CD14-positive monocyte (primary cell): ENCODE measurements around the gene LXN. TPM values are rescaled to one million over a fixed set of nuclear protein-coding genes. Genes with fewer than 3 reads are reported as not detected.

Experiments used
- DNase-seq, 3 donors: peaks; one replicate each; pipeline ENCODE4 v3.0.0-alpha.2; 2011 to 2022
- H2AFZ ChIP-seq: 2 replicates; pipeline ENCODE4 v1.6.0; 2012; ENCODE audit warnings: mild to moderate bottlenecking, low read depth, low read length, inconsistent platforms; ENCODE audit not compliant: insufficient read depth, poor library complexity, severe bottlenecking
- H3K27ac ChIP-seq, 2 donors: 1 replicate in 1 of 2; 2 replicates in 1 of 2; pipeline ENCODE4 v1.5.1; 2012 to 2013; ENCODE audit warnings: low read length in 2 of 2, control low read depth in 1 of 2, inconsistent platforms in 1 of 2, low read depth in 1 of 2, mild to moderate bottlenecking in 1 of 2
- H3K27me3 ChIP-seq, 2 donors: one replicate each; pipeline versions ENCODE4 v1.6.0 to v1.6.1; 2011 to 2013; ENCODE audit warnings: low read length in 2 of 2; ENCODE audit not compliant: control insufficient read depth in 2 of 2, insufficient read depth in 2 of 2
- H3K36me3 ChIP-seq, 2 donors: replicated peaks in 1 of 2; 1 replicate in 1 of 2; 2 replicates in 1 of 2; pipeline versions ENCODE4 v1.5.1 to v1.6.1; 2012 to 2013; ENCODE audit warnings: low read length in 2 of 2, control low read depth in 1 of 2, inconsistent platforms in 1 of 2, mild to moderate bottlenecking in 1 of 2; ENCODE audit not compliant: insufficient read depth in 2 of 2, control insufficient read depth in 1 of 2
- H3K4me1 ChIP-seq, 2 donors: 1 replicate in 1 of 2; 2 replicates in 1 of 2; pipeline versions ENCODE4 v1.5.1 to v1.6.1; 2012 to 2013; ENCODE audit warnings: low read length in 2 of 2, control low read depth in 1 of 2, inconsistent platforms in 1 of 2, mild to moderate bottlenecking in 1 of 2, moderate library complexity in 1 of 2; ENCODE audit not compliant: insufficient read depth in 2 of 2, control insufficient read depth in 1 of 2
- H3K4me2 ChIP-seq: replicated peaks from 2 replicates; pipeline ENCODE3; 2012; ENCODE audit warnings: low read length, moderate library complexity, mild to moderate bottlenecking; ENCODE audit not compliant: poor library complexity, severe bottlenecking; ENCODE audit errors: extremely low read depth
- H3K4me3 ChIP-seq, 3 experiments: fragments of 200-600 bp in 1 of 3; sonication (generic) in 1 of 3; replicated peaks in 1 of 3; 1 replicate in 2 of 3; 2 replicates in 1 of 3; pipeline ENCODE4 v1.5.1; 2011 to 2013; ENCODE audit warnings: low read length in 3 of 3, mild to moderate bottlenecking in 3 of 3, control low read depth in 2 of 3, low read depth in 2 of 3, inconsistent platforms in 1 of 3, moderate library complexity in 1 of 3
- H3K79me2 ChIP-seq: 2 replicates; pipeline ENCODE4 v1.6.0; 2012; ENCODE audit warnings: mild to moderate bottlenecking, control low read depth, inconsistent platforms, low read length, moderate library complexity; ENCODE audit not compliant: insufficient read depth
- H3K9ac ChIP-seq: 2 replicates; pipeline ENCODE4 v1.6.0; 2017; ENCODE audit warnings: low read length, mild to moderate bottlenecking; ENCODE audit not compliant: insufficient read depth, poor library complexity, severe bottlenecking
- H3K9me3 ChIP-seq, 2 donors: replicated peaks in 1 of 2; 1 replicate in 1 of 2; 2 replicates in 1 of 2; pipeline versions ENCODE4 v1.5.1 to v1.6.1; 2012 to 2013; ENCODE audit warnings: low read length in 2 of 2, control low read depth in 1 of 2; ENCODE audit not compliant: control insufficient read depth in 1 of 2, insufficient read depth in 1 of 2
- H4K20me1 ChIP-seq: 2 replicates; pipeline ENCODE4 v1.6.0; 2012; ENCODE audit warnings: mild to moderate bottlenecking, low read length, control low read depth, moderate library complexity; ENCODE audit not compliant: insufficient read depth
- H3K27ac Mint-ChIP-seq, 7 donors: one replicate each; pipeline ENCODE4 v1.8.0; 2020; ENCODE audit warnings: mild to moderate bottlenecking in 7 of 7, mixed read lengths in 7 of 7, moderate library complexity in 6 of 7, inconsistent platforms in 2 of 7
- H3K27me3 Mint-ChIP-seq, 3 donors: one replicate each; pipeline ENCODE4 v1.8.0; 2021 to 2022; ENCODE audit warnings: low read depth in 3 of 3, mild to moderate bottlenecking in 3 of 3, mixed read lengths in 3 of 3, moderate library complexity in 3 of 3, inconsistent platforms in 1 of 3
- H3K36me3 Mint-ChIP-seq, 2 donors: one replicate each; pipeline ENCODE4 v1.8.0; 2020; ENCODE audit warnings: mixed read lengths in 2 of 2, inconsistent platforms in 1 of 2, mild to moderate bottlenecking in 1 of 2
- H3K4me1 Mint-ChIP-seq: one replicate; pipeline ENCODE4 v1.8.0; 2020; ENCODE audit warnings: mild to moderate bottlenecking, mixed read lengths
- H3K4me3 Mint-ChIP-seq, 2 donors: one replicate each; pipeline ENCODE4 v1.8.0; 2020; ENCODE audit warnings: mild to moderate bottlenecking in 2 of 2, mixed read lengths in 2 of 2, moderate library complexity in 1 of 2
- H3K9me3 Mint-ChIP-seq, 7 donors: one replicate each; pipeline ENCODE4 v1.8.0; 2020 to 2022; ENCODE audit warnings: mixed read lengths in 7 of 7, mild to moderate bottlenecking in 6 of 7, moderate library complexity in 6 of 7, inconsistent platforms in 2 of 7
- CTCF ChIP-seq: fragments of 200-600 bp; IDR thresholded peaks from one replicate; pipeline ENCODE4 v1.8.0; 2022; ENCODE audit warnings: antibody characterized with exemption, mild to moderate bottlenecking
- WGBS: methylation state at CpG from one replicate; pipeline ENCODE4 v1.1.5; 2013; ENCODE audit warnings: missing lambda C conversion rate; ENCODE audit not compliant: insufficient coverage; 5-methylcytosine and 5-hydroxymethylcytosine counted together
- intact Hi-C, 2 donors: fragments of 100-400 bp; cut with micrococcal nuclease; formaldehyde crosslinking; loops; one replicate each; pipeline versions ENCODE4 v1.15.0 to v1.15.1; 2023
- polyA plus RNA-seq, 3 donors: library from polyadenylated mRNA; depleted of rRNA in 1 of 3; unstranded in 2 of 3; stranded (reverse) in 1 of 3; fragments of 300-500 nt in 2 of 3; fragments of >200 nt in 1 of 3; fragmentation: Illumina TruSeq in 2 of 3; gene quantifications; 1 replicate in 2 of 3; 2 replicates in 1 of 3; pipeline ENCODE4 v1.2.3, GENCODE V29; 2012 to 2021

LXN gene
- polyA plus RNA-seq, 3 donors = 2.6 to 10.0 (median 7.6) TPM

GRCh38 chr3:158713094-158713499, 40.6 kb upstream of the LXN start:
- no peaks in the 10 kb centered on the region for H3K79me2 ChIP-seq
- Mint-ChIP-seq H3K36me3 (peaks cover 40 to 66% of the 10 kb centered on the region in 2 donors), H3K27me3 (peaks cover 0 to 6% (median 1%) of the 10 kb centered on the region in 3 donors), H3K27ac (peak overlapping the region in 4 of 7 donors; percentile 12 to 77 (median 64)), H3K9me3 (peaks cover 0 to 2% (median 0%) of the 10 kb centered on the region in 7 donors), H3K4me3 (no peak overlapping the region), H3K4me1 (peaks cover 17% of the 10 kb centered on the region)
- peaks cover 14 to 49% of the 10 kb centered on the region in 2 donors for H3K36me3 ChIP-seq
- H3K4me1 ChIP-seq = peaks cover 0 to 17% of the 10 kb centered on the region in 2 donors
- peak in 2 of 3 donors; percentile 11 to 33 for DNase-seq
- no peaks in the 10 kb centered on the region for H4K20me1 ChIP-seq
- intact Hi-C loops = no loop called here
- H3K9ac ChIP-seq = no peak overlapping the region
- no peak for TF ChIP-seq CTCF
- H3K27me3 ChIP-seq = no peaks in the 10 kb centered on the region
- no peak overlapping the region for H3K4me3 ChIP-seq
- no peak overlapping the region for H2AFZ ChIP-seq
- H3K9me3 ChIP-seq = no peaks in the 10 kb centered on the region
- H3K27ac ChIP-seq = peak overlapping the region in 1 of 2 donors; percentile 33
- H3K4me2 ChIP-seq = no peak overlapping the region
- 66% methylated on average over 9 of the region's 9 CpGs for WGBS

- DNase-seq = no peak
- peaks cover 17% of the 10 kb centered on the region for H3K4me1 Mint-ChIP-seq
- intact Hi-C loops = no loop called here
- H3K4me1 ChIP-seq = peaks cover 0 to 17% of the 10 kb centered on the region in 2 donors
- no peak overlapping the region for H3K27ac Mint-ChIP-seq
- peaks cover 20 to 55% of the 10 kb centered on the region in 2 donors for H3K36me3 ChIP-seq
- no peaks in the 10 kb centered on the region for H3K79me2 ChIP-seq
- H3K4me3 Mint-ChIP-seq = no peak overlapping the region
- no peak for TF ChIP-seq CTCF
- H2AFZ ChIP-seq = no peak overlapping the region
- WGBS = no CpG with 5 or more reads among the region's 1 CpG
- no peak overlapping the region for H3K9ac ChIP-seq
- peaks cover 0 to 5% (median 0%) of the 10 kb centered on the region in 3 donors for H3K27me3 Mint-ChIP-seq
- peaks cover 0 to under 1% (median 0%) of the 10 kb centered on the region in 7 donors for H3K9me3 Mint-ChIP-seq
- no peak overlapping the region for H3K4me2 ChIP-seq
- no peaks in the 10 kb centered on the region for H3K27me3 ChIP-seq
- H3K27ac ChIP-seq = no peak overlapping the region
- peaks cover 45 to 71% of the 10 kb centered on the region in 2 donors for H3K36me3 Mint-ChIP-seq
- H3K4me3 ChIP-seq = no peak overlapping the region
- H3K9me3 ChIP-seq = no peaks in the 10 kb centered on the region
- no peaks in the 10 kb centered on the region for H4K20me1 ChIP-seq
Measured at GRCh38 chr3:158712443-158712842, 40.0 kb upstream of the LXN start.
